Psoas muscle (tissue), 8 donors: Measurements from ENCODE around the gene UGGT1. TPM values are rescaled to one million over a fixed set of nuclear protein-coding genes. Genes with fewer than 3 reads are reported as not detected.
A peak's percentile ranks its signal among the peaks of the same experiment; 100 is the strongest.

Source experiments
- ATAC-seq, 4 donors: fragments of 200-7000 bp; cut with Tn5 transposase; one replicate each; pipeline ENCODE4 v1.9.1; 2020; ENCODE audit warnings: moderate library complexity in 3 of 4, mild to moderate bottlenecking in 2 of 4
- DNase-seq, 2 donors: peaks; one replicate each; pipeline ENCODE4 v3.0.0-alpha.2; 2020
- H3K27ac ChIP-seq: fragments of 200-600 bp; one replicate; pipeline ENCODE4 v1.8.0; 2022
- H3K27me3 ChIP-seq, 3 donors: fragments of 200-600 bp in 1 of 3; one replicate each; pipeline versions ENCODE4 v1.6.1 to v1.8.0; 2013 to 2022; ENCODE audit warnings: low read length in 2 of 3, mild to moderate bottlenecking in 2 of 3, moderate library complexity in 1 of 3; ENCODE audit not compliant: insufficient read depth in 3 of 3
- H3K36me3 ChIP-seq, 2 donors: fragments of 200-600 bp in 1 of 2; one replicate each; pipeline versions ENCODE4 v1.6.1 to v1.8.0; 2013 to 2022; ENCODE audit warnings: low read depth in 1 of 2, mild to moderate bottlenecking in 1 of 2, moderate library complexity in 1 of 2; ENCODE audit not compliant: insufficient read depth in 1 of 2
- H3K4me1 ChIP-seq: fragments of 200-600 bp; one replicate; pipeline ENCODE4 v1.8.0; 2022
- H3K4me3 ChIP-seq: fragments of 200-600 bp; one replicate; pipeline ENCODE4 v1.8.0; 2022; ENCODE audit warnings: mild to moderate bottlenecking
- H3K9me3 ChIP-seq: fragments of 200-600 bp; one replicate; pipeline ENCODE4 v1.8.0; 2022
- CTCF ChIP-seq: fragments of 200-600 bp; IDR thresholded peaks from one replicate; pipeline ENCODE4 v1.8.0; 2022; ENCODE audit warnings: antibody characterized with exemption
- WGBS, 3 donors: extraction: QIAGEN DNeasy Blood & Tissue Kit; methylation state at CpG; one replicate each; pipeline versions ENCODE4 v1.1.6 to v1.1.7; 2013; 5-methylcytosine and 5-hydroxymethylcytosine counted together
- intact Hi-C, 2 donors: fragments of 100-400 bp; cut with DNase I; formaldehyde crosslinking; loops; one replicate each; pipeline versions ENCODE4 v1.11.0 to v1.14.2; 2022
- polyA plus RNA-seq, 3 donors: library from polyadenylated mRNA; stranded (reverse); fragments of 200-250 nt; gene quantifications; one replicate each; pipeline ENCODE4 v1.2.3, GENCODE V29; 2013
- total RNA-seq, 4 donors: library from RNA; stranded (reverse); fragmentation: NEBNext Ultra II Directional in 2 of 4; extraction: Animal tissue kit (Norgen Biotek cat#: 25700) in 2 of 4; gene quantifications; one replicate each; pipeline versions ENCODE4 v1.2.1 to v1.2.4, GENCODE V29; 2021 to 2023
- donor health status: healthy with polysubstance abuse.
- donor health status: DM: no; HTN: no; CAD: no; lungs with moderate emphysema.
- donor health status: Bipolar disorder and iron deficiency.
- donor health status: healthy.
- donor health status: DM: yes; HTN: yes; CAD: no.
- donor health status: DM: no; HTN: no; CAD: no.
- donor health status: DM: no; HTN: no; CAD: no.
- donor health status: DM: yes; HTN: yes; CAD: no.

The UGGT1 gene
- total and polyA plus RNA-seq, 7 donors = 11.1 to 41.7 (median 32.1) TPM

DNA sequence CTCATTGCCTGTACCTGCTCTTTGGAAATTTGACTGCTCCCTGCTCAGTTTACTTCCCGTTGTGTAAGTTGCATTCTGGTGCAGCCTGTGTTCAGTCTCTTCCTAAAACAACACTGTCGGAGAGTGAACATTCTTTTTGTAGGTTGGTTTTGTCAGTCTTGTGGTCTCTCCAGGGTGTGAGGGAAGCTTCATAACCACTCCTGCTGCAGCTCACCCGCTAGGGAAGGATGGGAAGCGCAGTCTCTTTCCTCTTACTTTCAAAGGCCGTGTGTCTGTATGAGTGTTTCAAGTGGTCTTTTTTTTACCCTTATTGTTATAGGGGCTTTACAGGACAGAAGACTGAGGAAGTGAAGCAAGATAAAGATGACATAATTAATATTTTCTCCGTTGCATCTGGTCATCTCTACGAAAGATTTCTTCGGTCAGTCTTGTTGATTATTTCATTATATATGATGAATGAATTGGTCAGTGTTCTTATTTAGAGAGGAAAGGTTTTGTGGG is 87.2 kb downstream of the UGGT1 start:
- TF ChIP-seq CTCF = no peak
- ATAC-seq (no peak), DNase-seq (no peak)
- Histone ChIP-seq H3K27ac (no peak overlapping the region), H3K9me3 (no peaks in the 10 kb centered on the region), H3K36me3 (peaks cover 22 to 90% of the 10 kb centered on the region in 2 donors), H3K27me3 (no peaks in the 10 kb centered on the region), H3K4me1 (no peaks in the 10 kb centered on the region), H3K4me3 (no peak overlapping the region)
- intact Hi-C loops = loop anchor here (5.0 kb wide), 1 partner anchor 114 kb away; no protein-coding TSS in a partner anchor
- 88 to 93% (median 91%) methylated on average over 8 of the region's 8 CpGs for WGBS, 3 donors

DNA sequence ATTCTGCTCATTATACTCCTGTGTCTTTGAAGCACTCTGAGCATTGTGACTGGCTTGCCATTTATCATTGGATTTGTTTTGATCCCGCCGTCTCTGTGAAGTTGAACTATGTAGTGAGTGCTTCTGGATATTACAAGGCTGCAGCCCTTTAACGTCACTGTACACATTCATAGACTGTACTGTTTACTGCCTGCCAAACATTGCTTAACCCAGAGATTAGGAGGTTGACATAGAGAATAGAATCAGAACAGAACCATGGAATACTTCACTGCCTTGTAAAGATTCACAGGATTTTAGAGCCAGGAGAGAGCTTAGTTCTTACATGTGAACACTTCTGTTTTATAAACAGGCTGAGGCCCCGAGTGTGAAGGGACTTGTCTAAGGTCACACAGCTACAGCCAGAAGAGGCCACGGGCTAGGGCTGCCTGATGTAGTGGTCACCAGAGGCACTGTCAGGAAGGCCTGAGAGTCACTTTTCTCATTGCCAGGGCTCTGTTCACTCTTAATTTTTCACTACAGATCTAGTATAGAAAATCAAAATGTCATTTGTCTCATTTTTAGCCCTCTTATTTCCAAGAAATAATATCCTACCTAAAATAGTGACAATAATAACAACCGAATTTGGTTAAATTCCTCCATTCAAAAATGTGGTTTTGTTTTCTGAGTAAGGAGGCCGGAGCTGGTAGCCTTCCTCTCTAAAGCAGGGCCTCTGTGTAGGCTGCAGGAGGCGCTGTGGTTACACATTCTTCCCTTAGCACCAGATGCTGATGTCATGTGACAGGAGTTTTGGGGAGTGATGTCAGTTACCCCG is 87.9 kb downstream of the UGGT1 start:
- 56 to 65% (median 65%) methylated on average over 9 of the region's 9 CpGs for WGBS, 3 donors
- H3K4me1 ChIP-seq = no peaks in the 10 kb centered on the region
- peak; percentile 88 to 94 (median 91) for ATAC-seq
- no peaks in the 10 kb centered on the region for H3K9me3 ChIP-seq
- H3K27ac ChIP-seq = no peak overlapping the region
- TF ChIP-seq CTCF = peak; percentile 83
- intact Hi-C loops = loop anchor here (1.0 to 5.0 kb wide), 2 partner anchors 55 to 113 kb away; no protein-coding TSS in a partner anchor
- peak; percentile 59 to 79 for DNase-seq
- no peaks in the 10 kb centered on the region for H3K27me3 ChIP-seq
- H3K4me3 ChIP-seq = no peak overlapping the region
- peaks cover 20 to 88% of the 10 kb centered on the region in 2 donors for H3K36me3 ChIP-seq

GRCh38 chr2:128179461-128179755 is 88.4 kb downstream of the UGGT1 start:
- 43 to 77% (median 51%) methylated on average over 4 of the region's 4 CpGs for WGBS, 3 donors
- no peak overlapping the region for H3K27ac ChIP-seq
- no peaks in the 10 kb centered on the region for H3K4me1 ChIP-seq
- intact Hi-C loops = loop anchor here (1.0 to 5.0 kb wide), 2 partner anchors 55 to 113 kb away; no protein-coding TSS in a partner anchor
- no peak for TF ChIP-seq CTCF
- H3K4me3 ChIP-seq = no peak overlapping the region
- H3K36me3 ChIP-seq = peaks cover 20 to 86% of the 10 kb centered on the region in 2 donors
- no peaks in the 10 kb centered on the region for H3K27me3 ChIP-seq
- no peaks in the 10 kb centered on the region for H3K9me3 ChIP-seq
- no peak for DNase-seq
- ATAC-seq = no peak

- no peaks in the 10 kb centered on the region for H3K9me3 ChIP-seq
- ATAC-seq (no peak), DNase-seq (no peak)
- WGBS, 3 donors = 49 to 56% (median 51%) methylated on average over 4 of the region's 4 CpGs
- H3K36me3 ChIP-seq = peaks cover 20 to 79% of the 10 kb centered on the region in 2 donors
- H3K4me1 ChIP-seq = no peaks in the 10 kb centered on the region
- no peak overlapping the region for H3K27ac ChIP-seq
- intact Hi-C loops = loop anchor here in 1 of 2 donors (2.0 kb wide), 1 partner anchor 57 kb away; no protein-coding TSS in a partner anchor
- no peak for TF ChIP-seq CTCF
- no peaks in the 10 kb centered on the region for H3K27me3 ChIP-seq
- no peak overlapping the region for H3K4me3 ChIP-seq
Observed at GRCh38 chr2:128180031-128180430, 89.0 kb downstream of the UGGT1 start.
